ENCODE data around the gene CXCL11.
"Not testable (repeated sequence)": the region's sequence is repeated elsewhere in the genome, so short reads cannot be mapped to it uniquely, and the experiment has no call there.

The CXCL11 gene

GRCh38 chr4:76000279-76000678, 35.6 kb downstream of the CXCL11 start:
- no peak for DNase-seq (ENCODE audit: low spot score)

- DNase-seq (ENCODE audit: low spot score) = not testable (repeated sequence)
These were observed 37.2 kb downstream of the CXCL11 start for GRCh38 chr4:75998525-75999147.

GRCh38 chr4:75997946-75998345, 37.9 kb downstream of the CXCL11 start:
- DNase-seq (ENCODE audit: low spot score) = no peak

- DNase-seq (ENCODE audit: low spot score) = no peak
These were observed 38.8 kb downstream of the CXCL11 start for GRCh38 chr4:75997081-75997480.

GRCh38 chr4:75995727-75996126, 40.1 kb downstream of the CXCL11 start:
- DNase-seq (ENCODE audit: low spot score) = peak; percentile 49

- DNase-seq (ENCODE audit: low spot score) = no peak
These were observed 43.4 kb downstream of the CXCL11 start for GRCh38 chr4:75992462-75992861.

- DNase-seq (ENCODE audit: low spot score) = no peak
These were observed 45.9 kb downstream of the CXCL11 start for GRCh38 chr4:75989846-75990528.

GRCh38 chr4:75985116-75985515, 50.8 kb downstream of the CXCL11 start:
- no peak for DNase-seq (ENCODE audit: low spot score)

Measured in CD4-positive, alpha-beta T cell treated with Interleukin-6 at 100 ng/mL for 8 hours (primary cell).